Ovary (tissue), 9 donors: Measurements from ENCODE around the gene ADNP. TPM values are rescaled to one million over a fixed set of nuclear protein-coding genes. Genes with fewer than 3 reads are reported as not detected.

Experiments used
- DNase-seq, 5 donors: peaks; one replicate each; pipeline ENCODE4 v3.0.0-alpha.2; 2019 to 2020
- H3K27ac ChIP-seq, 2 donors: fragments of 200-600 bp; one replicate each; pipeline versions ENCODE4 v1.5.1 to v1.8.0; 2019 to 2022
- H3K27me3 ChIP-seq: fragments of 200-600 bp; one replicate; pipeline ENCODE4 v1.8.0; 2022
- H3K36me3 ChIP-seq: fragments of 200-600 bp; sonication (generic); one replicate; pipeline ENCODE4 v1.5.1; 2019
- H3K4me1 ChIP-seq: one replicate; pipeline ENCODE4 v1.8.1; 2013; ENCODE audit warnings: mild to moderate bottlenecking, moderate library complexity; ENCODE audit not compliant: insufficient read depth
- H3K4me3 ChIP-seq: fragments of 200-600 bp; sonication (generic); one replicate; pipeline ENCODE4 v1.5.1; 2017
- H3K9me3 ChIP-seq, 2 donors: fragments of 200-600 bp in 1 of 2; sonication (generic) in 1 of 2; one replicate each; pipeline versions ENCODE4 v1.5.1 to v1.8.1; 2013 to 2019; ENCODE audit warnings: mild to moderate bottlenecking in 1 of 2, moderate library complexity in 1 of 2
- CTCF ChIP-seq, 3 donors: fragments of 450-650 bp in 2 of 3; fragments of 200-600 bp in 1 of 3; IDR thresholded peaks; one replicate each; pipeline versions ENCODE4 v1.5.1 to v1.8.0; 2016 to 2022; ENCODE audit warnings: antibody characterized with exemption in 3 of 3, mild to moderate bottlenecking in 1 of 3
- EP300 ChIP-seq: sonication (generic); formaldehyde crosslinking; IDR thresholded peaks from one replicate; pipeline ENCODE4 v1.6.1; 2017; ENCODE audit warnings: antibody characterized with exemption
- POLR2A ChIP-seq: fragments of 450-650 bp; IDR thresholded peaks from one replicate; pipeline ENCODE4 v1.6.1; 2017; ENCODE audit warnings: antibody characterized with exemption, mild to moderate bottlenecking, moderate library complexity
- WGBS, 3 donors: extraction: QIAGEN DNeasy Blood & Tissue Kit in 1 of 3; methylation state at CpG; one replicate each; pipeline versions ENCODE4 v1.1.5 to v1.1.7; 2013 to 2017; 5-methylcytosine and 5-hydroxymethylcytosine counted together
- intact Hi-C, 4 donors: fragments of 100-400 bp; cut with DNase I; formaldehyde crosslinking; loops; one replicate each; pipeline versions ENCODE4 v1.11.0 to v1.15.1; 2022 to 2023
- polyA plus RNA-seq, 2 donors: library from polyadenylated mRNA; stranded (reverse); fragments of 200-250 nt in 1 of 2; fragments of 350-450 nt in 1 of 2; fragmentation: Illumina TruSeq in 1 of 2; extraction: RNeasy Lipid Tissue Mini Kit (QIAGEN cat#74804) in 1 of 2; gene quantifications; one replicate each; pipeline ENCODE4 v1.2.3, GENCODE V29; 2013 to 2014
- total RNA-seq, 7 donors: library from RNA; depleted of rRNA in 2 of 7; stranded (reverse); fragments of >200 nt in 2 of 7; fragmentation: NEBNext Ultra II Directional in 3 of 7; extraction: Animal tissue kit (Norgen Biotek cat#: 25700) in 3 of 7; gene quantifications; one replicate each; pipeline versions ENCODE4 v1.1.0 to v1.2.4, GENCODE V29; 2016 to 2023
- donor health status: DM: no; HTN: no; CAD: no; lungs with moderate emphysema.
- donor health status: DM: no; HTN: no; CAD: no.
- donor health status: Bipolar disorder and iron deficiency.
- donor health status: DM: yes; HTN: yes; CAD: no.
- donor health status: DM: no; HTN: no; CAD: no.
- donor health status: DM: yes; HTN: yes; CAD: no.

ADNP gene
- total and polyA plus RNA-seq, 9 donors = 30.8 to 94.7 (median 75.5) TPM

GRCh38 chr20:50975701-50976330 lies 44.6 kb upstream of the ADNP start:
- intact Hi-C loops = no loop called here
- no peak for TF ChIP-seq CTCF (IDR thresholded peaks at IDR 0.05)
- no peak for TF ChIP-seq POLR2A
- TF ChIP-seq EP300 = no peak
- no peaks in the 10 kb centered on the region for H3K4me1 ChIP-seq
- H3K36me3 ChIP-seq = no peaks in the 10 kb centered on the region
- H3K4me3 ChIP-seq = no peak overlapping the region
- H3K27me3 ChIP-seq = no peaks in the 10 kb centered on the region
- H3K27ac ChIP-seq = no peak overlapping the region
- H3K9me3 ChIP-seq = no peaks in the 10 kb centered on the region
- WGBS, 3 donors = 86 to 89% (median 87%) methylated on average over 10 of the region's 10 CpGs
- DNase-seq = no peak

GRCh38 chr20:50969912-50970311 lies 38.7 kb upstream of the ADNP start:
- H3K4me1 ChIP-seq = no peaks in the 10 kb centered on the region
- no peak overlapping the region for H3K27ac ChIP-seq
- H3K36me3 ChIP-seq = no peaks in the 10 kb centered on the region
- TF ChIP-seq CTCF (IDR thresholded peaks at IDR 0.05) (no peak), POLR2A (no peak), EP300 (no peak)
- WGBS, 3 donors = 60 to 75% (median 71%) methylated on average over 8 of the region's 8 CpGs
- no peaks in the 10 kb centered on the region for H3K27me3 ChIP-seq
- H3K9me3 ChIP-seq = no peaks in the 10 kb centered on the region
- intact Hi-C loops = no loop called here
- H3K4me3 ChIP-seq = no peak overlapping the region
- DNase-seq = no peak

- no peak overlapping the region for H3K4me3 ChIP-seq
- no peaks in the 10 kb centered on the region for H3K36me3 ChIP-seq
- no peaks in the 10 kb centered on the region for H3K9me3 ChIP-seq
- WGBS, 3 donors = 79 to 84% (median 83%) methylated on average over 5 of the region's 5 CpGs
- TF ChIP-seq POLR2A = no peak
- no peak for TF ChIP-seq EP300
- TF ChIP-seq CTCF (IDR thresholded peaks at IDR 0.05) = no peak
- H3K27ac ChIP-seq = no peak overlapping the region
- H3K4me1 ChIP-seq = no peaks in the 10 kb centered on the region
- no peak for DNase-seq
- no peaks in the 10 kb centered on the region for H3K27me3 ChIP-seq
- intact Hi-C loops = no loop called here
Observed at GRCh38 chr20:50969435-50969834, 38.2 kb upstream of the ADNP start.

- no peaks in the 10 kb centered on the region for H3K4me1 ChIP-seq
- H3K9me3 ChIP-seq = no peaks in the 10 kb centered on the region
- no peak overlapping the region for H3K27ac ChIP-seq
- H3K27me3 ChIP-seq = no peaks in the 10 kb centered on the region
- no peak for DNase-seq
- WGBS, 3 donors = 65 to 75% (median 70%) methylated on average over 9 of the region's 9 CpGs
- no peaks in the 10 kb centered on the region for H3K36me3 ChIP-seq
- H3K4me3 ChIP-seq = no peak overlapping the region
- intact Hi-C loops = no loop called here
- no peak for TF ChIP-seq CTCF (IDR thresholded peaks at IDR 0.05)
- TF ChIP-seq EP300 = no peak
- no peak for TF ChIP-seq POLR2A
Observed at GRCh38 chr20:50968289-50968688, 37.1 kb upstream of the ADNP start.
